Measurements from ENCODE around the gene PCBP1. TPM values are rescaled to one million over a fixed set of nuclear protein-coding genes. Genes with fewer than 3 reads are reported as not detected.

The PCBP1 gene
- polyA plus RNA-seq, 2 of the 4 experiments (the other 2 are of a cell fraction) = 86.8 to 304 TPM

- CTCF ChIA-PET = interaction anchor here (1.0 to 3.5 kb wide), 3 partner anchors 11 to 323 kb away, joined by 3 to 15 read pairs (median 4); no protein-coding TSS in a partner anchor
- FAIRE-seq (no peak), ATAC-seq (no peak), DNase-seq (ENCODE audit: low read depth in 1 of 2, low spot score in 1 of 2) (no peak)
- no peak overlapping the region for H3K27ac ChIP-seq
- no peak for TF ChIP-seq FOSB (CRISPR knock-in tag; IDR thresholded peaks at IDR 0.05)
- no peak for TF ChIP-seq ZC3H11A (IDR thresholded peaks at IDR 0.05)
- no peak for TF ChIP-seq ZFP36 (IDR thresholded peaks at IDR 0.05; ENCODE audit: borderline replicate concordance, partially characterized antibody)
- TF ChIP-seq USF2 (IDR thresholded peaks at IDR 0.05) = no peak
- no peak for TF ChIP-seq MAFK (IDR thresholded peaks at IDR 0.05; ENCODE audit: partially characterized antibody)
- TF ChIP-seq ZNF302 (CRISPR knock-in tag; IDR thresholded peaks at IDR 0.05) = no peak
- no peak for TF ChIP-seq HOXA7 (CRISPR knock-in tag; IDR thresholded peaks at IDR 0.05)
- TF ChIP-seq RAD21 (conservative IDR thresholded peaks at IDR 0.05 in 1 of 2, IDR thresholded peaks at IDR 0.05 in 1 of 2) = no peak
- TF ChIP-seq KDM1A (IDR thresholded peaks at IDR 0.05; ENCODE audit: low read depth) = no peak
- TF ChIP-seq RFX5 (IDR thresholded peaks at IDR 0.05) = no peak
- TF ChIP-seq HOXB5 (CRISPR knock-in tag; IDR thresholded peaks at IDR 0.05) = no peak
- TF ChIP-seq POLR2AphosphoS2 (conservative IDR thresholded peaks at IDR 0.05; ENCODE audit: low read length) = no peak
- TF ChIP-seq PHF8 (IDR thresholded peaks at IDR 0.05; ENCODE audit: borderline replicate concordance, low read depth) = no peak
- TF ChIP-seq CHD4 (IDR thresholded peaks at IDR 0.05; ENCODE audit: borderline replicate concordance) = no peak
- no peak for TF ChIP-seq ESRRA (IDR thresholded peaks at IDR 0.05; ENCODE audit: borderline replicate concordance, low read length)
- no peak for TF ChIP-seq BCL3 (IDR thresholded peaks at IDR 0.05)
- TF ChIP-seq HDAC2 (IDR thresholded peaks at IDR 0.05) = no peak
- no peak for TF ChIP-seq EHMT2 (IDR thresholded peaks at IDR 0.05; ENCODE audit: low read depth)
- H3K4me3 ChIP-seq = no peak overlapping the region
- H3K9me3 ChIP-seq = no peaks in the 10 kb centered on the region
- WGBS (ENCODE audit: missing lambda C conversion rate) = 92% methylated on average over 5 of the region's 5 CpGs
- POLR2A ChIA-PET = no interaction called here
- no peaks in the 10 kb centered on the region for H3K4me1 ChIP-seq
- no peak overlapping the region for H3K4me2 ChIP-seq
These were observed 39.8 kb upstream of the PCBP1 start for GRCh38 chr2:70047451-70047850.

- 88% methylated on average over 1 of the region's 1 CpG for WGBS (ENCODE audit: missing lambda C conversion rate)
- ATAC-seq = no peak
- FAIRE-seq = no peak
- Histone ChIP-seq H3K27ac (no peak overlapping the region), H3K4me3 (no peak overlapping the region), H3K4me2 (no peak overlapping the region), H3K4me1 (no peaks in the 10 kb centered on the region), H3K9me3 (no peaks in the 10 kb centered on the region)
- DNase-seq (ENCODE audit: low read depth in 1 of 2, low spot score in 1 of 2) = no peak
- CTCF ChIA-PET = interaction anchor here (1.0 to 1.3 kb wide), 3 partner anchors 8 to 103 kb away, joined by 3 to 4 read pairs (median 3); no protein-coding TSS in a partner anchor
- no peak for TF ChIP-seq HEYL (CRISPR knock-in tag; IDR thresholded peaks at IDR 0.05)
- TF ChIP-seq RFX5 (IDR thresholded peaks at IDR 0.05) = no peak
- TF ChIP-seq HMGXB4 (CRISPR knock-in tag; IDR thresholded peaks at IDR 0.05; ENCODE audit: borderline replicate concordance) = no peak
- TF ChIP-seq HOXB5 (CRISPR knock-in tag; IDR thresholded peaks at IDR 0.05) = no peak
- TF ChIP-seq JUN (IDR thresholded peaks at IDR 0.05) = no peak
- no peak for TF ChIP-seq HES2 (IDR thresholded peaks at IDR 0.05)
- TF ChIP-seq RAD21 (conservative IDR thresholded peaks at IDR 0.05 in 1 of 2, IDR thresholded peaks at IDR 0.05 in 1 of 2) = no peak
- TF ChIP-seq EP300 (IDR thresholded peaks at IDR 0.05) = no peak
- no peak for TF ChIP-seq RCOR1 (IDR thresholded peaks at IDR 0.05; ENCODE audit: low read depth, low read length)
- TF ChIP-seq SMC3 (IDR thresholded peaks at IDR 0.05) = no peak
- no peak for TF ChIP-seq MAX (IDR thresholded peaks at IDR 0.05)
- TF ChIP-seq POLR2A (IDR thresholded peaks at IDR 0.05; ENCODE audit: low read length) = no peak
- POLR2A ChIA-PET = no interaction called here
These were observed 38.0 kb upstream of the PCBP1 start for GRCh38 chr2:70049255-70049654.

Data from A549 (cell line).